SK-N-MC (cell line): ENCODE measurements around the gene SERTM2.
A peak's percentile ranks its signal among the peaks of the same experiment; 100 is the strongest.

Source experiments
- DNase-seq: peaks from one replicate; pipeline ENCODE4 v3.0.0-alpha.2; 2011; ENCODE audit warnings: low read depth, low spot score
- H3K27ac ChIP-seq: fragments of 200-600 bp; sonication (generic); 2 replicates; pipeline ENCODE4 v1.5.1; 2016; ENCODE audit warnings: mixed run types
- H3K36me3 ChIP-seq: fragments of 200-600 bp; sonication (generic); 2 replicates; pipeline ENCODE4 v1.6.1; 2017; ENCODE audit warnings: antibody characterized with exemption, low read length, mixed read lengths; ENCODE audit not compliant: insufficient read depth
- H3K4me3 ChIP-seq: fragments of 200-600 bp; sonication (generic); 2 replicates; pipeline ENCODE4 v1.5.1; 2016
- H3K9ac ChIP-seq: fragments of 200-600 bp; sonication (generic); 2 replicates; pipeline ENCODE4 v1.8.0; 2017; ENCODE audit warnings: mixed run types, mixed read lengths; ENCODE audit not compliant: insufficient read length
- H3K9me3 ChIP-seq: fragments of 200-600 bp; sonication (generic); 2 replicates; pipeline ENCODE4 v1.6.1; 2017; ENCODE audit warnings: low read depth, mild to moderate bottlenecking, antibody characterized with exemption, low read length, moderate library complexity, mixed read lengths
- EZH2 ChIP-seq: fragments of 200-600 bp; sonication (generic); IDR thresholded peaks from one replicate; pipeline ENCODE4 v1.6.1; 2017; ENCODE audit warnings: antibody characterized with exemption
- FOXP2 ChIP-seq: optimal IDR thresholded peaks from 2 replicates; pipeline ENCODE3; 2011; ENCODE audit warnings: mild to moderate bottlenecking, moderate library complexity; ENCODE audit not compliant: insufficient read depth; ENCODE audit errors: extremely low read length, control extremely low read depth
- POLR2AphosphoS5 ChIP-seq: IDR thresholded peaks from 2 replicates; pipeline ENCODE4 v1.6.1; 2012; ENCODE audit warnings: mild to moderate bottlenecking, low read depth, low read length, borderline replicate concordance

Gene SERTM2

GRCh38 chrX:111498538-111499103 lies 12.8 kb upstream of the SERTM2 start:
- H3K9me3 ChIP-seq, result no peaks in the 10 kb centered on the region
- TF ChIP-seq POLR2AphosphoS5, result no peak
- no peak for TF ChIP-seq FOXP2
- no peak for TF ChIP-seq EZH2
- H3K36me3 ChIP-seq, result no peaks in the 10 kb centered on the region
- no peak for DNase-seq
- no peak overlapping the region for H3K4me3 ChIP-seq
- no peak overlapping the region for H3K9ac ChIP-seq
- no peak overlapping the region for H3K27ac ChIP-seq

DNA sequence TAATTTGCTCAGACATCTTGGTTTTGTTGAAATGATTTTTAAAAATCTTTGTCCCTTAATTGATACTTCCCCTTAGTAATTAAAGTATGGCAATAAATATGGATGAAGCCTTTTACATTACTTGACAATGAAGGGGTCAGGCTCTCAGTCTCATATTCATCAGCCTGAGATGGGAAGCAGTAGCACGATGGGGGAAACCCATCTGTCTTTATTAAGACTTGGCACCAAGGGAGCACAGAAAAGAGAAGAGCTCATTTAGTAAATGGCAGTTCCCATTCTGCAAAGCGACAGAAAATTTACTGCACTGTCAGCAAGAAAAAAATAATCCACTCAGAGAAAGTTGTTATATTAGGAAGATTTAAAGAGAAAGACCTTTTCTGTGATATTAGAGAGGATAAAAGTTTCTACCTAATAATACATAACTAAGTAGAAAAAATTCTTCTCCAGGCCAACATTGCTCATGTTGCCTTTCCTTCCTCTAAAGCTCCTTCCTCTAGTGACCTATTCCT lies 7.9 kb upstream of the SERTM2 start:
- Histone ChIP-seq H3K9ac (no peak overlapping the region), H3K9me3 (no peaks in the 10 kb centered on the region), H3K4me3 (no peak overlapping the region), H3K27ac (no peak overlapping the region), H3K36me3 (no peaks in the 10 kb centered on the region)
- no peak for DNase-seq
- TF ChIP-seq POLR2AphosphoS5 (no peak), FOXP2 (no peak), EZH2 (no peak)

DNA sequence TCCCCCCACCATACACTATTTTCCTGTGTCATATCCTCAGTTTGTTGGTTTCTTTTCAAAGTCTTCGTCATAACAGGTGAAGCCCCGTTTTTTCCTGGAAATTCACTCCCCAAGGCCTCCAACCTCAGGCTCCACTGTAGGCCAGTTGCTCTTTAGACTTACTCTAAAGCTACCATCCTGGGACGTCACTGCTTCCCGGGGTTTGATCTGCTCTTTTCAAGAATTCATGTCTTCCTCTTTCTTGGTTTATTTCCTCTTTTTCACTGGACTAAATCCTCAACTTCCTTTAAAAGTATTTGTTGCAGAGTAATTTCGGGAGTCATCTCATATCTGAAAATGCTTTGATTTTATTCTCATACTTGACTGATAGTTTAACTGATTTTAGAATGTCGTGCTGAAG lies 6.5 kb upstream of the SERTM2 start:
- Histone ChIP-seq H3K9ac (no peak overlapping the region), H3K4me3 (no peak overlapping the region), H3K9me3 (no peaks in the 10 kb centered on the region), H3K36me3 (no peaks in the 10 kb centered on the region), H3K27ac (no peak overlapping the region)
- no peak for TF ChIP-seq POLR2AphosphoS5
- TF ChIP-seq FOXP2, result no peak
- no peak for TF ChIP-seq EZH2
- DNase-seq, result no peak

GRCh38 chrX:111505783-111506182 lies 5.7 kb upstream of the SERTM2 start:
- no peak overlapping the region for H3K9ac ChIP-seq
- H3K4me3 ChIP-seq, result no peak overlapping the region
- no peak for TF ChIP-seq FOXP2
- no peak for TF ChIP-seq POLR2AphosphoS5
- no peak for TF ChIP-seq EZH2

DNA sequence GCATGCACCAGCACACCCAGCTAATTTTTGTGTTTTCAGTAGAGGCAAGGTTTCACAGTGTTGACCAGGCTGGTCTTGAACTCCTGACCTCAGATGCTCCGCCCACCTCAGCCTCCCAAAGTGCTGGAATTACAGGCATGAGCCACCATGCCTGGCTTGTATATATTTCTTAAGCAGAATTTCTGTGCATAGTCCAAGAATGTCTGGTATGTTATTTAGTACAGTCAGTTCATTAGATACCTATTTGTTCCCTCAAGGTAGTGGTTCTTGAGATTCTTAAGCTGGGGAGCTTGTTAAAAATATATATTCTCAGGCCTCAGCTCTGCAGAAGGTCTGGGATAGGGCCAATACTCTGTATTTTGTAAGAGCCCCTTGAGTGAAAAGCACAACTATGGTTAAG lies 4.6 kb upstream of the SERTM2 start:
- no peaks in the 10 kb centered on the region for H3K9me3 ChIP-seq
- H3K27ac ChIP-seq, result no peak overlapping the region
- DNase-seq, result no peak
- no peak for TF ChIP-seq POLR2AphosphoS5
- TF ChIP-seq FOXP2, result no peak
- TF ChIP-seq EZH2, result no peak
- H3K4me3 ChIP-seq, result no peak overlapping the region
- no peak overlapping the region for H3K9ac ChIP-seq
- H3K36me3 ChIP-seq, result no peaks in the 10 kb centered on the region

More at GRCh38 chrX:111505783-111506182, 5.7 kb upstream of the SERTM2 start:
- DNase-seq, result no peak
- Histone ChIP-seq H3K36me3 (no peaks in the 10 kb centered on the region), H3K9me3 (no peaks in the 10 kb centered on the region), H3K27ac (no peak overlapping the region)

DNA sequence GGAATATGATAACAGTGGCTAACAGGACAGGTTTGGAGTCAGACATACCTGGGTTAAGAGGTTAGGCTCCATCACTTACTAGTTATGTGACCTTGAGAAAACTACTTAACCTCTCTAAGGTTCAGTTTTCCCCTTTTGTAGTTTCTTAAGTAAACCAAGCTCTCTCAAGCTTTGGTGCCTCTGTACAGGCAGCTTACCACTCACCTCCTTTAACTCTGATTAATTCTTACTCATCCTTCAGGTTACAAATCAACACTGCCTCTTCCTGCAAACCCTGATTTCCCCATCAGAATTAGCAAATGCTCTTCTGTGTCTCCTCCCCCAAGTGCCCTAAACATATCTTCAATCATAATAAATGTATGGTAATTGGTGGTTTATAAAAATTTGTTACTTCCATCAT lies 3.5 kb upstream of the SERTM2 start:
- TF ChIP-seq FOXP2, result no peak
- no peak for TF ChIP-seq EZH2
- no peak for TF ChIP-seq POLR2AphosphoS5
- H3K9me3 ChIP-seq, result no peaks in the 10 kb centered on the region
- no peak for DNase-seq

GRCh38 chrX:111515298-111515697 lies 3.9 kb downstream of the SERTM2 start:
- TF ChIP-seq EZH2, result no peak
- TF ChIP-seq POLR2AphosphoS5, result no peak
- TF ChIP-seq FOXP2, result no peak
- no peak for DNase-seq
- no peaks in the 10 kb centered on the region for H3K36me3 ChIP-seq
- H3K9me3 ChIP-seq, result no peaks in the 10 kb centered on the region
- H3K27ac ChIP-seq, result no peak overlapping the region
- H3K4me3 ChIP-seq, result no peak overlapping the region
- H3K9ac ChIP-seq, result no peak overlapping the region

More for the DNA sequence above, 3.5 kb upstream of the SERTM2 start:
- no peak overlapping the region for H3K27ac ChIP-seq
- no peaks in the 10 kb centered on the region for H3K36me3 ChIP-seq
- no peak overlapping the region for H3K9ac ChIP-seq
- H3K4me3 ChIP-seq, result no peak overlapping the region

GRCh38 chrX:111518667-111519066 lies 7.2 kb downstream of the SERTM2 start:
- Histone ChIP-seq H3K27ac (no peak overlapping the region), H3K4me3 (no peak overlapping the region), H3K9ac (no peak overlapping the region), H3K9me3 (no peaks in the 10 kb centered on the region), H3K36me3 (no peaks in the 10 kb centered on the region)
- no peak for TF ChIP-seq FOXP2
- no peak for TF ChIP-seq EZH2
- no peak for TF ChIP-seq POLR2AphosphoS5
- DNase-seq, result no peak

DNA sequence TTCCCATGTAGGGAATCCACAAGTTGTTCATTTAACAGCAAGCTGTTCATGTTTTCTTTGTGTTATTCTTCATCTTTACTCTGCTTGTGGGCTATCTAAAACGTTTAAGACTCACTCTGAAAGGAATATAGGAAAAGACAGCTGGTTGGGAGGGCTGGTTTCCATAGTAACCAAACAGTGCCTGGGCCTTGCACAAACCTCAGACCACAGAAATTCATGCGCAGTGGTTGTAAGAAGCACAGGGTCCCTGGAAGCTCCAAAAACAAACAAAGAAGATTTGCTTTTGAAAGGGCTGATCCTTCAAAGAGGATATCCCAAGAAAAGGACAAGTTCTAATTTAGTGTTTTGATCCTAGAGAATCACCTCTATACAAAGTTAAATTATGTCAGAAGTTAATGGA lies 7.8 kb downstream of the SERTM2 start:
- H3K27ac ChIP-seq, result no peak overlapping the region
- H3K9ac ChIP-seq, result no peak overlapping the region
- no peaks in the 10 kb centered on the region for H3K9me3 ChIP-seq
- no peak overlapping the region for H3K4me3 ChIP-seq
- DNase-seq, result peak; percentile 18
- no peaks in the 10 kb centered on the region for H3K36me3 ChIP-seq
- no peak for TF ChIP-seq POLR2AphosphoS5
- no peak for TF ChIP-seq EZH2
- no peak for TF ChIP-seq FOXP2
